H1 (cell line): Measurements from ENCODE around the gene RASSF3. TPM values are rescaled to one million over a fixed set of nuclear protein-coding genes. Genes with fewer than 3 reads are reported as not detected.

ENCODE experiments used
- CTCF ChIA-PET: fragments of 300-600 bp; sonication (Branson Sonifier 250); formaldehyde crosslinking; loops from one replicate; lab custom pipeline; 2021; ENCODE audit not compliant: partially characterized antibody; lab: Charles Lee
- POLR2A ChIA-PET: fragments of 300-600 bp; sonication (Branson Sonifier 250); formaldehyde crosslinking; loops from one replicate; lab custom pipeline; 2021; ENCODE audit warnings: inconsistent platforms; ENCODE audit not compliant: partially characterized antibody; lab: Charles Lee
- DNase-seq, 2 experiments: peaks; one replicate each; pipeline versions ENCODE4 v3.0.0 to v3.0.0-alpha.2; 2010 to 2022; ENCODE audit warnings: low spot score in 2 of 2, low read depth in 1 of 2, mixed read lengths in 1 of 2
- FAIRE-seq: peaks from 2 replicates; lab custom pipeline; 2011; peaks lifted over from hg19 to GRCh38; lab: Jason Lieb, UNC
- H2AFZ ChIP-seq: 2 replicates; pipeline ENCODE4 v1.8.1; 2012; ENCODE audit warnings: low read length, inconsistent platforms
- H2AK5ac ChIP-seq: 2 replicates; pipeline ENCODE4 v1.6.1; 2013; ENCODE audit warnings: low read depth, low read length
- H2BK120ac ChIP-seq: replicated peaks from 2 replicates; pipeline ENCODE3; 2013; ENCODE audit warnings: low read depth, low read length, inconsistent platforms
- H2BK12ac ChIP-seq: 2 replicates; pipeline ENCODE4 v1.6.1; 2013; ENCODE audit warnings: low read depth, low read length
- H2BK15ac ChIP-seq: 2 replicates; pipeline ENCODE4 v1.6.1; 2013; ENCODE audit warnings: low read length
- H2BK20ac ChIP-seq: 2 replicates; pipeline ENCODE4 v1.6.1; 2013; ENCODE audit warnings: low read length
- H2BK5ac ChIP-seq: 2 replicates; pipeline ENCODE4 v1.6.1; 2013; ENCODE audit warnings: low read depth, low read length
- H3K14ac ChIP-seq: 2 replicates; pipeline ENCODE4 v1.6.1; 2013; ENCODE audit warnings: inconsistent platforms; ENCODE audit not compliant: insufficient read length
- H3K18ac ChIP-seq: 2 replicates; pipeline ENCODE4 v1.6.1; 2013; ENCODE audit warnings: low read length; ENCODE audit errors: extremely low read depth
- H3K23ac ChIP-seq: 2 replicates; pipeline ENCODE4 v1.6.1; 2013; ENCODE audit warnings: inconsistent platforms; ENCODE audit not compliant: insufficient read length
- H3K23me2 ChIP-seq: 2 replicates; pipeline ENCODE4 v1.6.1; 2013; ENCODE audit warnings: low read depth, low read length
- H3K27ac ChIP-seq: 2 replicates; pipeline ENCODE4 v1.6.1; 2011; ENCODE audit warnings: low read depth, low read length, inconsistent platforms
- H3K27me3 ChIP-seq, 4 experiments: replicated peaks in 1 of 4; 1 replicate in 1 of 4; 2 replicates in 3 of 4; pipeline versions ENCODE4 v1.6.1 to v1.8.1; 2011 to 2013; ENCODE audit warnings: low read length in 3 of 4, mild to moderate bottlenecking in 3 of 4, inconsistent platforms in 2 of 4, mixed read lengths in 2 of 4, moderate library complexity in 1 of 4; ENCODE audit not compliant: control insufficient read depth in 3 of 4, insufficient read depth in 3 of 4; ENCODE audit errors: extremely low read depth in 1 of 4
- H3K36me3 ChIP-seq, 4 experiments: 2 replicates each; pipeline versions ENCODE4 v1.6.1 to v1.8.1; 2011 to 2013; ENCODE audit warnings: mild to moderate bottlenecking in 4 of 4, low read length in 3 of 4, moderate library complexity in 2 of 4, control low read depth in 1 of 4, inconsistent platforms in 1 of 4; ENCODE audit not compliant: insufficient read depth in 4 of 4, control insufficient read depth in 2 of 4
- H3K4ac ChIP-seq: replicated peaks from 2 replicates; pipeline ENCODE3; 2013; ENCODE audit warnings: low read length, low read depth, mixed read lengths, inconsistent platforms; ENCODE audit not compliant: insufficient read length
- H3K4me1 ChIP-seq, 4 experiments: replicated peaks in 1 of 4; 1 replicate in 1 of 4; 2 replicates in 3 of 4; pipeline versions ENCODE4 v1.6.1 to v1.8.1; 2011 to 2013; ENCODE audit warnings: low read length in 3 of 4, inconsistent platforms in 2 of 4, mixed read lengths in 1 of 4; ENCODE audit not compliant: insufficient read depth in 4 of 4, control insufficient read depth in 3 of 4
- H3K4me2 ChIP-seq, 2 experiments: 2 replicates each; pipeline versions ENCODE4 v1.6.1 to v1.8.1; 2011 to 2013; ENCODE audit warnings: low read depth in 2 of 2, low read length in 2 of 2, control low read depth in 1 of 2, inconsistent platforms in 1 of 2, mild to moderate bottlenecking in 1 of 2; ENCODE audit not compliant: insufficient read depth in 1 of 2
- H3K4me3 ChIP-seq, 4 experiments: fragments of 200-600, 300-600 bp in 1 of 4; sonication (generic), shearing (Covaris generic), sonication (Bioruptor Twin) in 1 of 4; 2 replicates each; pipeline versions ENCODE4 v1.5.1 to v1.8.1; 2011 to 2016; ENCODE audit warnings: low read length in 4 of 4, low read depth in 3 of 4, control low read depth in 2 of 4, inconsistent platforms in 2 of 4, mild to moderate bottlenecking in 2 of 4, mixed read lengths in 1 of 4, moderate library complexity in 1 of 4; ENCODE audit not compliant: insufficient read depth in 2 of 4; ENCODE audit errors: extremely low read depth in 1 of 4
- H3K56ac ChIP-seq: replicated peaks from 2 replicates; pipeline ENCODE3; 2013; ENCODE audit warnings: low read depth, mild to moderate bottlenecking, mixed read lengths, low read length, inconsistent platforms; ENCODE audit not compliant: insufficient read length
- H3K79me1 ChIP-seq: 2 replicates; pipeline ENCODE4 v1.6.1; 2013; ENCODE audit warnings: low read depth, low read length, control low read depth
- H3K79me2 ChIP-seq, 2 experiments: 2 replicates each; pipeline versions ENCODE4 v1.6.1 to v1.8.1; 2012 to 2013; ENCODE audit warnings: low read length in 2 of 2, mild to moderate bottlenecking in 2 of 2, inconsistent platforms in 1 of 2; ENCODE audit not compliant: insufficient read depth in 2 of 2, control insufficient read depth in 1 of 2
- H3K9ac ChIP-seq, 4 experiments: replicated peaks in 1 of 4; 1 replicate in 1 of 4; 2 replicates in 3 of 4; pipeline versions ENCODE4 v1.6.1 to v1.8.1; 2011 to 2013; ENCODE audit warnings: low read depth in 3 of 4, low read length in 3 of 4, control low read depth in 2 of 4, mild to moderate bottlenecking in 2 of 4, moderate library complexity in 2 of 4, inconsistent platforms in 1 of 4; ENCODE audit errors: extremely low read depth in 1 of 4
- H3K9me3 ChIP-seq, 2 experiments: 2 replicates each; pipeline versions ENCODE4 v1.6.1 to v1.8.1; 2012 to 2013; ENCODE audit warnings: mild to moderate bottlenecking in 2 of 2, moderate library complexity in 2 of 2, control low read depth in 1 of 2, inconsistent platforms in 1 of 2, low read depth in 1 of 2, low read length in 1 of 2, mixed read lengths in 1 of 2; ENCODE audit not compliant: insufficient read depth in 2 of 2
- H4K20me1 ChIP-seq, 2 experiments: replicated peaks in 1 of 2; 2 replicates each; pipeline versions ENCODE3 to v1.8.1; 2011 to 2013; ENCODE audit warnings: inconsistent platforms in 2 of 2, low read length in 2 of 2, mild to moderate bottlenecking in 1 of 2; ENCODE audit not compliant: insufficient read depth in 2 of 2, control insufficient read depth in 1 of 2
- H4K5ac ChIP-seq: 2 replicates; pipeline ENCODE4 v1.6.1; 2013; ENCODE audit warnings: low read length, low read depth, mixed read lengths, inconsistent platforms; ENCODE audit not compliant: insufficient read length
- H4K8ac ChIP-seq: 2 replicates; pipeline ENCODE4 v1.8.0; 2013; ENCODE audit warnings: mild to moderate bottlenecking, moderate library complexity, low read length, inconsistent platforms; ENCODE audit not compliant: insufficient read depth; ENCODE audit errors: extremely low read depth
- H4K91ac ChIP-seq: replicated peaks from 2 replicates; pipeline ENCODE3; 2013; ENCODE audit warnings: low read length, mixed read lengths, inconsistent platforms; ENCODE audit not compliant: insufficient read length
- CTBP2 ChIP-seq: IDR thresholded peaks from 2 replicates; pipeline ENCODE4 v1.7.0; 2011; ENCODE audit warnings: borderline replicate concordance, mild to moderate bottlenecking, moderate library complexity, mixed read lengths, low read length; ENCODE audit not compliant: insufficient read depth, insufficient read length
- HDAC6 ChIP-seq: IDR thresholded peaks from one replicate; pipeline ENCODE4 v1.7.1; 2012; ENCODE audit warnings: low read depth, mild to moderate bottlenecking, inconsistent platforms, low read length, moderate library complexity
- SAP30 ChIP-seq: fragments of 300-600 bp; sonication (generic); IDR thresholded peaks from 2 replicates; pipeline ENCODE4 v1.7.1; 2012; ENCODE audit warnings: low read length, moderate library complexity, mild to moderate bottlenecking, inconsistent platforms; ENCODE audit not compliant: insufficient read depth, insufficient replicate concordance
- TAF7 ChIP-seq: optimal IDR thresholded peaks from 2 replicates; pipeline ENCODE3; 2011; ENCODE audit warnings: low read depth, mild to moderate bottlenecking, inconsistent platforms, low read length, moderate library complexity, borderline replicate concordance
- WGBS, 2 experiments: shearing (Covaris generic) in 1 of 2; methylation state at CpG; one replicate each; pipeline versions ENCODE4 v1.1.6 to v1.1.7; 2013 to 2015; ENCODE audit warnings: low lambda C conversion rate in 2 of 2, mixed read lengths in 2 of 2, inconsistent platforms in 1 of 2, low coverage in 1 of 2, missing lambda C conversion rate in 1 of 2; ENCODE audit not compliant: insufficient replicate concordance in 2 of 2, insufficient coverage in 1 of 2, insufficient read length in 1 of 2; ENCODE audit errors: extremely low coverage in 1 of 2, missing lambda C conversion rate in 1 of 2; 5-methylcytosine and 5-hydroxymethylcytosine counted together
- polyA plus RNA-seq, 7 experiments: library from polyadenylated mRNA; depleted of rRNA in 3 of 7; stranded (reverse) in 5 of 7; unstranded in 2 of 7; fragments of >200 nt in 5 of 7; fragments of 200-250 nt in 2 of 7; gene quantifications; 1 replicate in 5 of 7; 2 replicates in 1 of 7; 4 replicates in 1 of 7; pipeline versions ENCODE4 v1.2.1 to v1.2.3, GENCODE V29; 2011 to 2013; ENCODE audit warnings: missing spikeins in 2 of 7, mixed read lengths in 2 of 7
- total RNA-seq: library from RNA; stranded (reverse); fragmentation: NEBNext Ultra II Directional; extraction: Animal tissue kit (Norgen Biotek cat#: 25700); gene quantifications from 2 replicates; pipeline ENCODE4 v1.2.1, GENCODE V29; 2021

Gene RASSF3
- total and polyA plus RNA-seq, 2 of the 8 experiments (the other 6 are each of a cell fraction or from before 2014, with no cell fraction given) = 19.1 to 64.3 TPM

DNA sequence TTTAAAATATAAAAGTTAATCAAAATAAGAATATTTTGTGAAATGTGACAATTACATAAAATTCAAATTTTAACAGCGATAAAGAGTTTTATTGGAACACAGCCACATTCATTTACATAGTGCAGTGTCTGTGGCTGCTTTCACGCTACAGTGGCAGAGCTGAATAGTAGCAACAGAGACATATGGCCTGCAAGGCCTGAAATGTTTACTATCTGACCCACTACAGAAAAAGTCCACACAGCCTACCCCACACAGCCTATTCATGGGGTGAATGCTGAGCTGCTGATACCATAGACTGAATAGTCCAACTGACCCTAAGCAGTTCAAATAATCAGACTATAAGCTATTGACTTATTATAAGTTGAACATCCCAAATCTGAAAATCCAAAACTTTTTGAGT, 135.7 kb downstream of the RASSF3 start:
- no peak overlapping the region for H3K14ac ChIP-seq
- FAIRE-seq (no peak), DNase-seq (no peak)
- H3K9me3 ChIP-seq = no peaks in the 10 kb centered on the region
- no peak overlapping the region for H3K23ac ChIP-seq
- H2BK20ac ChIP-seq = no peak overlapping the region
- H3K27ac ChIP-seq = no peak overlapping the region
- H3K4me3 ChIP-seq = no peak overlapping the region
- no peaks in the 10 kb centered on the region for H3K27me3 ChIP-seq
- no peaks in the 10 kb centered on the region for H3K23me2 ChIP-seq
- peaks cover 5 to 59% (median 24%) of the 10 kb centered on the region in 4 experiments for H3K36me3 ChIP-seq
- no peak overlapping the region for H4K91ac ChIP-seq
- H3K4me2 ChIP-seq = no peak overlapping the region
- ChIA-PET CTCF (interaction anchor here (0.8 to 0.9 kb wide), 3 partner anchors 10 to 51 kb away, joined by 3 read pairs; no protein-coding TSS in a partner anchor), POLR2A (no interaction called here)
- no peak overlapping the region for H2BK120ac ChIP-seq
- H3K18ac ChIP-seq = no peak overlapping the region
- no peaks in the 10 kb centered on the region for H3K79me2 ChIP-seq
- no peak overlapping the region for H4K8ac ChIP-seq
- no peak overlapping the region for H2BK5ac ChIP-seq
- 98% methylated on average over 2 of the region's 2 CpGs; no CpG with 5 or more reads in 1 of the 2 experiments for WGBS, 2 experiments
- no peak overlapping the region for H2BK15ac ChIP-seq
- no peak overlapping the region for H3K4ac ChIP-seq
- H4K20me1 ChIP-seq = peaks cover 0 to 2% of the 10 kb centered on the region in 2 experiments
- no peaks in the 10 kb centered on the region for H3K4me1 ChIP-seq
- no peak overlapping the region for H4K5ac ChIP-seq
- H2BK12ac ChIP-seq = no peak overlapping the region
- H3K9ac ChIP-seq = no peak overlapping the region
- no peak overlapping the region for H2AFZ ChIP-seq
- no peak overlapping the region for H3K56ac ChIP-seq
- no peaks in the 10 kb centered on the region for H3K79me1 ChIP-seq
- H2AK5ac ChIP-seq = no peak overlapping the region
- TF ChIP-seq HDAC6 (no peak), TAF7 (no peak), SAP30 (no peak), CTBP2 (no peak)
